Neural progenitor cell (in vitro differentiated cells): ENCODE data around the gene PRF1.

Experiments
- EZH2 ChIP-seq: fragments of 200-600 bp; sonication (generic); IDR thresholded peaks from 2 replicates; pipeline ENCODE4 v1.6.1; 2017; ENCODE audit warnings: antibody characterized with exemption, mild to moderate bottlenecking, moderate library complexity
- EZH2phosphoT487 ChIP-seq: fragments of 200-600 bp; sonication (generic); IDR thresholded peaks from 2 replicates; pipeline ENCODE4 v1.6.1; 2017; ENCODE audit warnings: antibody characterized with exemption
- TF ChIP-seq, protein P1 (sequence below): fragments of 200-600 bp; sonication (generic); IDR thresholded peaks from 2 replicates; pipeline ENCODE4 v1.5.1; 2017; ENCODE audit warnings: antibody characterized with exemption, mild to moderate bottlenecking

DNA sequence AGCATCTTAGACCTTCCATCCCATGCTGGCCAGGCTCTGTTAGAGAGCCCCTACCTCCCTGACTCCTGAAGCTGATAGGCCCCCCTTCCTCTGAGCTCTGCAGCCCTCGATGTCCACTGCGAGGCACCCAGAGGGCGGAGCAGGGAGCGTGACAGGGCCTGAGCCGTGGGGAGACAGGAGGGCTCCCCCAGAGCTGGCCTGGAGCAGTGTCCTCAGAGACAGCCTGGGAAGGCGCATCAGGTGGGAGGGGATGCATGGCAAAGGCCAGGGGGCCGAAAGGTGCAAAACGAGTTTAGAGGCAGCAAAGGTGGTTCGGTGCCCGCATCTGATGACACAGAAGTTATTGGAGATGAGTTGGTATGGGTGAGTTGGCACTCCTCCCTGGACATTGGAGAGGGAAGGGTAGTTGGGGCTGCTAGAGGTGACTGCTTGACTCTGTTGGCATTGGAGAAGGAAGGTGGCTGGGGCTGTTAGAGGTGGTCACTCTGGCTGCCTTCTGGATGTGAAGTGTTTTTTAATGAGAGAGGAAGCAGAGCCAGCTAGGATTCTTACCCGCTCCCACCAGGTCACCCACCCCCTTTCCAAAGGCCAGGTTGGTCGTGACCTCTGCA, 53.1 kb downstream of the PRF1 start:
- TF ChIP-seq, protein P1, sequence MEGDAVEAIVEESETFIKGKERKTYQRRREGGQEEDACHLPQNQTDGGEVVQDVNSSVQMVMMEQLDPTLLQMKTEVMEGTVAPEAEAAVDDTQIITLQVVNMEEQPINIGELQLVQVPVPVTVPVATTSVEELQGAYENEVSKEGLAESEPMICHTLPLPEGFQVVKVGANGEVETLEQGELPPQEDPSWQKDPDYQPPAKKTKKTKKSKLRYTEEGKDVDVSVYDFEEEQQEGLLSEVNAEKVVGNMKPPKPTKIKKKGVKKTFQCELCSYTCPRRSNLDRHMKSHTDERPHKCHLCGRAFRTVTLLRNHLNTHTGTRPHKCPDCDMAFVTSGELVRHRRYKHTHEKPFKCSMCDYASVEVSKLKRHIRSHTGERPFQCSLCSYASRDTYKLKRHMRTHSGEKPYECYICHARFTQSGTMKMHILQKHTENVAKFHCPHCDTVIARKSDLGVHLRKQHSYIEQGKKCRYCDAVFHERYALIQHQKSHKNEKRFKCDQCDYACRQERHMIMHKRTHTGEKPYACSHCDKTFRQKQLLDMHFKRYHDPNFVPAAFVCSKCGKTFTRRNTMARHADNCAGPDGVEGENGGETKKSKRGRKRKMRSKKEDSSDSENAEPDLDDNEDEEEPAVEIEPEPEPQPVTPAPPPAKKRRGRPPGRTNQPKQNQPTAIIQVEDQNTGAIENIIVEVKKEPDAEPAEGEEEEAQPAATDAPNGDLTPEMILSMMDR = no peak
- TF ChIP-seq EZH2phosphoT487 (no peak), EZH2 (no peak)
